KMS-11 (cell line): ENCODE data around the gene FMNL2.

Experiments used
- H2AFZ ChIP-seq: fragments of 200-600 bp; sonication (generic); 2 replicates; pipeline ENCODE4 v1.6.1; 2016; ENCODE audit warnings: antibody characterized with exemption, mixed run types, low read depth
- H3K27ac ChIP-seq: fragments of 200-600 bp; sonication (generic); 2 replicates; pipeline ENCODE4 v1.6.1; 2016; ENCODE audit warnings: mild to moderate bottlenecking, mixed run types
- H3K27me3 ChIP-seq: fragments of 200-600 bp; sonication (generic); 2 replicates; pipeline ENCODE4 v1.6.1; 2017; ENCODE audit warnings: mild to moderate bottlenecking, low read depth, mixed run types, moderate library complexity; ENCODE audit not compliant: insufficient read depth
- H3K36me3 ChIP-seq: fragments of 200-600 bp; sonication (generic); 2 replicates; pipeline ENCODE4 v1.6.1; 2017; ENCODE audit warnings: mild to moderate bottlenecking, mixed run types; ENCODE audit not compliant: insufficient read depth
- H3K4me1 ChIP-seq: fragments of 200-600 bp; sonication (generic); 2 replicates; pipeline ENCODE4 v1.6.1; 2016; ENCODE audit warnings: mild to moderate bottlenecking, low read depth, mixed run types; ENCODE audit not compliant: poor library complexity, severe bottlenecking
- H3K4me2 ChIP-seq: fragments of 200-600 bp; sonication (generic); 2 replicates; pipeline ENCODE4 v1.7.0; 2016; ENCODE audit warnings: mild to moderate bottlenecking, mixed run types
- H3K4me3 ChIP-seq: fragments of 200-600 bp; sonication (generic); IDR thresholded peaks from 2 replicates; pipeline ENCODE4 v1.6.1; 2017; ENCODE audit warnings: low read depth, low read length, mixed read lengths; ENCODE audit not compliant: insufficient read depth
- H3K79me2 ChIP-seq: fragments of 200-600 bp; sonication (generic); 2 replicates; pipeline ENCODE4 v1.6.1; 2016; ENCODE audit warnings: low read depth, mixed run types; ENCODE audit not compliant: insufficient read depth
- H3K9ac ChIP-seq: fragments of 200-600 bp; sonication (generic); 2 replicates; pipeline ENCODE4 v1.6.1; 2016; ENCODE audit warnings: mild to moderate bottlenecking, mixed run types
- H4K20me1 ChIP-seq: fragments of 200-600 bp; sonication (generic); 2 replicates; pipeline ENCODE4 v1.6.1; 2016; ENCODE audit warnings: mild to moderate bottlenecking, mixed run types; ENCODE audit not compliant: insufficient read depth
- TF ChIP-seq, protein P1 (sequence below): fragments of 200-600 bp; sonication (generic); conservative IDR thresholded peaks from 2 replicates; pipeline ENCODE4 v1.6.1; 2017; ENCODE audit warnings: low read depth, mild to moderate bottlenecking, antibody characterized with exemption, low read length, moderate library complexity, mixed read lengths

FMNL2 gene

DNA sequence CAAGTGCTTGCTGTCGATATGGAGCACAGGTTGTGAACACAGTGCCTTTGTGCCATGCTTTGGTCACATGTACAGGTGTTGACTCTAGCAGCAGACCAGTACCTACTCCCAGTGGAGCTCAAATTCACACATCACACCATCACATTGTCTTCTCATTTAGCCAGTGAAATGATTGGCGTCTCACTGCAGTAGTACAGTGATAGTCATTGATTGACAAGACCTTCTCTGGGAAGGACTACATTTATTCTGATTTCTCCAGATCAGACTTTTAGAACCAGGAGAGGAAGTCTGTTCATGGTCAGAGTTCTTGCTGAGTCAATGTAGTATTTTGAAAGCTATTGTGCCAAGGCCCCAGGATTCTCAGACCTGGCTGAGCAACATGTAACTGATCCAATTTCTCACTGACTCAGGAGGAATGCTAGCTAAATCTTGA lies 75.2 kb downstream of the FMNL2 start:
- Histone ChIP-seq H3K27ac (no peak overlapping the region), H4K20me1 (no peaks in the 10 kb centered on the region), H3K79me2 (no peaks in the 10 kb centered on the region; the same call in 1 of the 2 replicates), H3K4me1 (peaks cover 36% of the 10 kb centered on the region), H3K27me3 (no peaks in the 10 kb centered on the region), H3K36me3 (no peaks in the 10 kb centered on the region), H2AFZ (no peak overlapping the region), H3K4me2 (no peak overlapping the region), H3K9ac (no peak overlapping the region), H3K4me3 (no peak overlapping the region)
- TF ChIP-seq, protein P1, sequence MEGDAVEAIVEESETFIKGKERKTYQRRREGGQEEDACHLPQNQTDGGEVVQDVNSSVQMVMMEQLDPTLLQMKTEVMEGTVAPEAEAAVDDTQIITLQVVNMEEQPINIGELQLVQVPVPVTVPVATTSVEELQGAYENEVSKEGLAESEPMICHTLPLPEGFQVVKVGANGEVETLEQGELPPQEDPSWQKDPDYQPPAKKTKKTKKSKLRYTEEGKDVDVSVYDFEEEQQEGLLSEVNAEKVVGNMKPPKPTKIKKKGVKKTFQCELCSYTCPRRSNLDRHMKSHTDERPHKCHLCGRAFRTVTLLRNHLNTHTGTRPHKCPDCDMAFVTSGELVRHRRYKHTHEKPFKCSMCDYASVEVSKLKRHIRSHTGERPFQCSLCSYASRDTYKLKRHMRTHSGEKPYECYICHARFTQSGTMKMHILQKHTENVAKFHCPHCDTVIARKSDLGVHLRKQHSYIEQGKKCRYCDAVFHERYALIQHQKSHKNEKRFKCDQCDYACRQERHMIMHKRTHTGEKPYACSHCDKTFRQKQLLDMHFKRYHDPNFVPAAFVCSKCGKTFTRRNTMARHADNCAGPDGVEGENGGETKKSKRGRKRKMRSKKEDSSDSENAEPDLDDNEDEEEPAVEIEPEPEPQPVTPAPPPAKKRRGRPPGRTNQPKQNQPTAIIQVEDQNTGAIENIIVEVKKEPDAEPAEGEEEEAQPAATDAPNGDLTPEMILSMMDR = no peak

DNA sequence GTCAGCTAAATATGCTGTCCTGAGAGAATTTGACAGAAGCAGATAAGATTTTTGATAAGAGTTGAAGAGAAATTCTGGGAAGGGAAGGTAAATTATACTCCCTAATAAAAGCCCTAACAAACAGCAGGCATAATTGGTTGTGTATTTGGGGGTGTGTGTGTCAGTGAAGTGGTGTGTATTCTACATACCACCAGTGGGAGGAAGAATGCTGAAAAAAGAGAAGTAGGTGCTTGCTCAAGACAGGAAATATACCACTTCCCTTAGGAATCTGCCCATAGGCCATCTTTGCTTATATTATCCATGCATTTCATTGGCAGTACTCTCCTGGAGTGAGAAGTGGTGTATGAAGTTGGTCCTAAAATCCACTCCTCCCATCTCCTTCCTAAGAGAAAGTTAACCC lies 76.2 kb downstream of the FMNL2 start:
- no peaks in the 10 kb centered on the region; the same call in 1 of the 2 replicates for H3K79me2 ChIP-seq
- TF ChIP-seq, protein P1 = no peak
- no peak overlapping the region for H3K27ac ChIP-seq
- no peaks in the 10 kb centered on the region for H3K36me3 ChIP-seq
- no peak overlapping the region for H3K4me3 ChIP-seq
- H3K4me1 ChIP-seq = peaks cover 30% of the 10 kb centered on the region
- H3K9ac ChIP-seq = no peak overlapping the region
- no peaks in the 10 kb centered on the region for H4K20me1 ChIP-seq
- H3K27me3 ChIP-seq = no peaks in the 10 kb centered on the region
- H2AFZ ChIP-seq = no peak overlapping the region
- no peak overlapping the region for H3K4me2 ChIP-seq

DNA sequence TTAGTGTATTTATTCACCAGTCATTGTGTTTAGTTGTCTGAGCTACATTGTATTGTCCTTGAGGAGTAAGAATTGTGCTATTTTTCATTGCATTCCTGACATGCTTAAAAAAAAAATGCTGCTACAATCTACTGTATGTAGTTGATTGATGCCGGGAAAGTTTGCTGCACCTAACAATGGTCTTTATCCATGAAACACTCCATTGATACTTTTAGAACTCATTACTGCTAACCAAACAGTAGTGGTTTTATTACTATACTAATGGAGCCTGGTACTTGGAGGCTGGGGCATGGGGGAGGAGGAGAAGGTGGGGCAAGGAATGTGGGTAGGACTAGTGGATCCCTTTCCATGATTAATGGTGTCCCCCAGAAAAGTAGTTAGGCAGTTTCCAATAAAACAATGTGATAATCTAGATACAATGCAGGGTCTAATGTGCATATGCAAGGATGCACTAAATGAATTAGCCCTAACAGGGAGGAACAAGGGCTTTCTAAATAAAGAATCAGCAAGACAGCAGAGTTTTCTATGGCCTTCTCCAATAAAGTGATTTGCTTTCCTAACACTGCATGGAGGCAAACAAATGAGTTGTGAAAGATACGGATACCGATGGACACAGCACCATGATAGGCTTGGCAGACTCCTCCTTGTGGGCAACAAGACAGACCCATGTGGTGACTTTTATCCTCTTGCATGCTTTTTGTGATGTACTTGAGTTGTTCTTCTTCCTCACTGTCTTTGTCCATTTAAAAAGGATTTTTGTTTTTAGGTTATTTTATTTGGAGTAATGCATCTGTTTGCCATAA lies 78.5 kb downstream of the FMNL2 start:
- Histone ChIP-seq H4K20me1 (no peaks in the 10 kb centered on the region), H3K27ac (no peak overlapping the region), H2AFZ (no peak overlapping the region), H3K9ac (no peak overlapping the region), H3K27me3 (no peaks in the 10 kb centered on the region), H3K36me3 (no peaks in the 10 kb centered on the region), H3K4me2 (no peak overlapping the region), H3K4me3 (no peak overlapping the region), H3K79me2 (no peaks in the 10 kb centered on the region), H3K4me1 (peaks cover 9% of the 10 kb centered on the region)
- TF ChIP-seq, protein P1 = no peak

DNA sequence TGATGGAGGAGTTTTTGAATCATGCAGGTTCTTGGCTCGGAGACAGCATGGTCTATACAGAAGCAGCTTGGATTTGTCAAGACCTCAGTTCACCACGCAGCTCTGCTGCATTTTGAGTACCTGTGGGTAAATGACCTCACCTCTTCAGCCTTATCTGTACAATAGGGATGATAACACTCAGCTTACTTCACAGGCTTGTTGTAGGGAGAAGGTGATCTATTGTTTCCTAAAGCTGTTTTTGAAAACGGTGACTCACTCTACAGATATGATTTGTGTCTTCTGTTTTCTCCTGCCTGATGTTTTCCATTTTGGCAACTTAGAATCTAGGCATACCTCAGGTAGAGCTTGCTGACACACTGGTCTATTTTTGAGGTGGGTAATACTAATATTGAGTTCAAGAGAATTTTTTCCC lies 80.3 kb downstream of the FMNL2 start:
- TF ChIP-seq, protein P1 = no peak
- Histone ChIP-seq H3K4me2 (no peak overlapping the region), H3K9ac (no peak overlapping the region), H3K4me3 (no peak overlapping the region), H3K79me2 (no peaks in the 10 kb centered on the region), H4K20me1 (no peaks in the 10 kb centered on the region), H3K4me1 (no peaks in the 10 kb centered on the region), H2AFZ (no peak overlapping the region), H3K36me3 (no peaks in the 10 kb centered on the region), H3K27me3 (no peaks in the 10 kb centered on the region), H3K27ac (no peak overlapping the region)
